K562 (cell line): ENCODE measurements around the gene KRT31.
"Not testable (repeated sequence)": the region's sequence is repeated elsewhere in the genome, so short reads cannot be mapped to it uniquely, and the experiment has no call there.

Source experiments
- CTCF ChIP-seq, 3 experiments: IDR thresholded peaks in 2 of 3; conservative IDR thresholded peaks in 1 of 3; 2 replicates each; pipeline ENCODE4 v1.5.1; 2011 to 2012; ENCODE audit warnings: low read length in 3 of 3, mild to moderate bottlenecking in 3 of 3, control low read depth in 2 of 3, improper control_type of control experiment in 1 of 3, inconsistent platforms in 1 of 3, low read depth in 1 of 3, mixed read lengths in 1 of 3, moderate library complexity in 1 of 3; ENCODE audit not compliant: insufficient read depth in 2 of 3
- EZH2 ChIP-seq: IDR thresholded peaks from 2 replicates; pipeline ENCODE4 v1.6.1; 2012; ENCODE audit warnings: low read depth, mild to moderate bottlenecking, inconsistent platforms, low read length, borderline replicate concordance
- JUNB ChIP-seq: fragments of 450-650 bp; formaldehyde crosslinking; conservative IDR thresholded peaks from 2 replicates; pipeline ENCODE4 v1.4.0; 2020; ENCODE audit warnings: mild to moderate bottlenecking
- MYBL2 ChIP-seq, 2 experiments: fragments of 450-650 bp in 1 of 2; sonication (generic) in 1 of 2; formaldehyde crosslinking in 1 of 2; IDR thresholded peaks; 2 replicates each; pipeline versions ENCODE4 v1.6.1 to v1.8.1; 2017 to 2022; ENCODE audit warnings: borderline replicate concordance in 1 of 2, inconsistent platforms in 1 of 2, low read depth in 1 of 2, mild to moderate bottlenecking in 1 of 2, missing genetic modification reagents in 1 of 2, moderate library complexity in 1 of 2
- PHF20 ChIP-seq: fragments of 450-650 bp; IDR thresholded peaks from 2 replicates; pipeline ENCODE4 v1.6.1; 2018; ENCODE audit not compliant: partially characterized antibody
- POLR2A ChIP-seq: fragments of 450-650 bp; conservative IDR thresholded peaks from 2 replicates; pipeline ENCODE4 v1.6.1; 2016
- PURB ChIP-seq: sonication (generic); formaldehyde crosslinking; IDR thresholded peaks from 2 replicates; pipeline ENCODE4 v1.9.0; 2021; ENCODE audit warnings: low read depth, mild to moderate bottlenecking, missing genetic modification reagents
- ZBTB11 ChIP-seq, 3 experiments: fragments of 200-800 bp in 1 of 3; fragments of 250-450 bp in 1 of 3; fragments of 450-650 bp in 1 of 3; sonication (Bioruptor Pico) in 1 of 3; sonication (Bioruptor generic) in 1 of 3; formaldehyde crosslinking in 1 of 3; IDR thresholded peaks; 2 replicates each; pipeline versions ENCODE4 v1.6.1 to v1.8.0; 2016 to 2022; ENCODE audit warnings: mild to moderate bottlenecking in 2 of 3, missing genetic modification characterization in 2 of 3, missing compliant biosample characterization in 1 of 3, moderate library complexity in 1 of 3

- not testable (repeated sequence) for TF ChIP-seq PURB (CRISPR knock-in tag); ZBTB11 (CRISPR knock-in tag; IDR thresholded peaks at IDR 0.05); JUNB; CTCF (IDR thresholded peaks at IDR 0.05 in 2 of 3, conservative IDR thresholded peaks at IDR 0.05 in 1 of 3; ENCODE audit: insufficient read depth in 2 of 3, low read depth in 1 of 3, low read length in 3 of 3); POLR2A; PHF20; EZH2; MYBL2 (IDR thresholded peaks at IDR 0.05; ENCODE audit: low read depth); MYBL2 (CRISPR knock-in tag; IDR thresholded peaks at IDR 0.05; ENCODE audit: borderline replicate concordance)
Measured at GRCh38 chr17:41346421-41346820, 51.0 kb downstream of the KRT31 start.
